ENCODE results near the gene CGRRF1. TPM values are rescaled to one million over a fixed set of nuclear protein-coding genes. Genes with fewer than 3 reads are reported as not detected.

The CGRRF1 gene, protein sequence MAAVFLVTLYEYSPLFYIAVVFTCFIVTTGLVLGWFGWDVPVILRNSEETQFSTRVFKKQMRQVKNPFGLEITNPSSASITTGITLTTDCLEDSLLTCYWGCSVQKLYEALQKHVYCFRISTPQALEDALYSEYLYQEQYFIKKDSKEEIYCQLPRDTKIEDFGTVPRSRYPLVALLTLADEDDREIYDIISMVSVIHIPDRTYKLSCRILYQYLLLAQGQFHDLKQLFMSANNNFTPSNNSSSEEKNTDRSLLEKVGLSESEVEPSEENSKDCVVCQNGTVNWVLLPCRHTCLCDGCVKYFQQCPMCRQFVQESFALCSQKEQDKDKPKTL
- 11.2 and 15.6 TPM in 2 replicates for total RNA-seq (2021)
- percentile 67 among the genes with signal in this experiment for Bru-seq, nascent RNA
- BruChase-seq, experiment 1, labeled RNA remaining after a 2-hour chase = percentile 61 among the genes with signal in this experiment
- percentile 51 among the genes with signal in this experiment for BruChase-seq, experiment 2, labeled RNA remaining after a 6-hour chase
- long read RNA-seq, transcript CGRRF1-201 (6 exons, 2,057 nt) = major isoform, 26 of 38 reads
- long read RNA-seq, partial matches to known transcripts = 1 of 38 reads
- long read RNA-seq, other reads (novel, unspliced or antisense) = 10 of 38 reads

DNA sequence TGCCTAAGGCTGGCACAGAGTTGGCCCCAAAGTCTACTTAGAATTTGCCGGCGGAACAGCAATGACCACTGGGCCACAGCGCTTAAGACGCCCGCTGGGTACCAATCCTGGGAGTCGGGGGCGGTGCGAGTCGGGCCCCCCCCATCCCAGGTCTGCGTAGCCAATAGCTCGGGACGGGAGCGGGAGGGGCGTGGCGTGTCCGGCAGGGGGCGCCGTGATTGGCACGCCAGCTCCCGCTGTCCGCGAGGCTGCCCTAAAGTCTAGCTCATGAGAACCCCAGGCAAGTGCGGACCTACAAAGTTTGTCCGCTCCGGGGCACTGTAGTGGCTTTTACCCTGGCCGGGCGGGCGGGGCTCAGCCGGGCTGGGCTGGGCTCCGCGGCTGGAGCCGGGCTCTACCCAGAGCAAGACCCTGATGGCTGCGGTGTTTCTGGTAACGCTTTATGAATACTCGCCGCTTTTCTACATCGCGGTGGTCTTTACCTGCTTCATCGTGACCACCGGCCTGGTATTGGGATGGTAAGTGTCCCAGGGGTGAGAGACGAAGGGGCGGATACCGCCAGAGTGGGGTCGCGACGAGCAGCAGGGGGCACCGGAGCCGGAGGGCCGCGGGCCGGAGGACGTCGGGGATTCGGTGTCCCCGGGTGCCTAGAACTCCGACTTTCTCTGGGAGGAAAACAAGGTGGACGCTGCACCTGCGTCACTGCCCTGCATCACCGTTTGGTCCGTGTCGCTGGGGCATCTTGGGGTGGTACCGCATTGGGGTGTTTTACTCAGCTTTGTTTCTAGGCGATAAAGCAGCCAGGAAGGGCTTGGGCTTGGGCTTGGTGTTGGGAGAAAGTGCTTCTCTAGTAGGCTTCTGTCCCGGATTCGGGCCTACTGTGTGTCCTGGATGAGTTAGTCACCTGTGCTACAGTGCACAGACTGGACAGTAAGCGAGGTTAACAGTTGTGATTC lies at the start of gene CGRRF1:
Gene CGRRF1, plus strand, starts transcription at position 361 of the 956 bp plus-strand sequence. Its CDS starts 54 bp downstream, at position 415.
- no peak for TF ChIP-seq EZH2 (IDR thresholded peaks at IDR 0.05; ENCODE audit: borderline replicate concordance, low read depth, low read length, poor library complexity, severe bottlenecking)
- TF ChIP-seq, protein P1, sequence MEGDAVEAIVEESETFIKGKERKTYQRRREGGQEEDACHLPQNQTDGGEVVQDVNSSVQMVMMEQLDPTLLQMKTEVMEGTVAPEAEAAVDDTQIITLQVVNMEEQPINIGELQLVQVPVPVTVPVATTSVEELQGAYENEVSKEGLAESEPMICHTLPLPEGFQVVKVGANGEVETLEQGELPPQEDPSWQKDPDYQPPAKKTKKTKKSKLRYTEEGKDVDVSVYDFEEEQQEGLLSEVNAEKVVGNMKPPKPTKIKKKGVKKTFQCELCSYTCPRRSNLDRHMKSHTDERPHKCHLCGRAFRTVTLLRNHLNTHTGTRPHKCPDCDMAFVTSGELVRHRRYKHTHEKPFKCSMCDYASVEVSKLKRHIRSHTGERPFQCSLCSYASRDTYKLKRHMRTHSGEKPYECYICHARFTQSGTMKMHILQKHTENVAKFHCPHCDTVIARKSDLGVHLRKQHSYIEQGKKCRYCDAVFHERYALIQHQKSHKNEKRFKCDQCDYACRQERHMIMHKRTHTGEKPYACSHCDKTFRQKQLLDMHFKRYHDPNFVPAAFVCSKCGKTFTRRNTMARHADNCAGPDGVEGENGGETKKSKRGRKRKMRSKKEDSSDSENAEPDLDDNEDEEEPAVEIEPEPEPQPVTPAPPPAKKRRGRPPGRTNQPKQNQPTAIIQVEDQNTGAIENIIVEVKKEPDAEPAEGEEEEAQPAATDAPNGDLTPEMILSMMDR (conservative IDR thresholded peaks at IDR 0.05; ENCODE audit: low read depth, low read length) = peak; percentile 56
- H3K4me3 ChIP-seq (ENCODE audit: low read depth, low read length, poor library complexity, severe bottlenecking) = peak within 1 kb of the TSS; percentile 86
- no peaks in the 10 kb centered on the region for H3K36me3 ChIP-seq (ENCODE audit: insufficient read depth, low read length, poor library complexity, severe bottlenecking)
- peak; percentile 98 for DNase-seq (ENCODE audit: low spot score)
- ChIA-PET POLR2A (ENCODE audit: low non-redundant PET) (interaction anchor here (0.6 kb wide), 2 partner anchors 28 to 1312 kb away, joined by 3 to 4 read pairs; no protein-coding TSS in a partner anchor), CTCF (interaction anchor here (0.6 to 1.6 kb wide), 3 partner anchors 137 to 315 kb away, joined by 5 to 12 read pairs (median 10); no protein-coding TSS in a partner anchor)
- H3K27me3 ChIP-seq (replicated peaks; ENCODE audit: insufficient read depth, low read depth, low read length, poor library complexity) = no peaks in the 10 kb centered on the region
- H3K27ac ChIP-seq (ENCODE audit: low read depth, low read length, poor library complexity, severe bottlenecking) = peak within 1 kb of the TSS; percentile 49
- intact Hi-C loops (cut with micrococcal nuclease; ENCODE audit: unreplicated experiment) = no loop called here
- H3K4me1 ChIP-seq (ENCODE audit: insufficient read depth, low read length, poor library complexity, severe bottlenecking) = peaks cover 6% of the 10 kb centered on the region
- no TSS peak for BruUV-seq (replicated peaks)
- H3K9me3 ChIP-seq (ENCODE audit: low read depth, low read length, poor library complexity, severe bottlenecking) = no peaks in the 10 kb centered on the region

DNA sequence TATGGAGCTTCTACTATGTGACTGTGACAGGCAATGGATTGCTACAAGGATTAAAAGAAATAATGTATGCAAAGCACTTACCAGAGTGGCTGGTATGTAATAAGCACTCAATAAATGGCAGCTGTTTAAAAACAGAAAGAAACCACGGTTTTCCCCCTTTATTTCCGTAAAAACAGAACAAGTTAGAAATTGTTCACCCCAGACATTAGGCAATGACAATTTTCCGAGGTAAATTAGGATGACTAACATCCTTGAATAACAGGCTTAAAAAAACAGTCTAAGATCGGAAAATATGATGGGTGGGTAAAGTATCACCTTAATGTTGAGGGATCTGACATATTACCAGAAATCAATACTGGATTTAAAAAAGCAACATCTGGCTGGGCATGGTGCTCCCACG lies 47.7 kb upstream of the CGRRF1 start:
- intact Hi-C loops (cut with micrococcal nuclease; ENCODE audit: unreplicated experiment) = no loop called here
- H3K4me1 ChIP-seq (ENCODE audit: insufficient read depth, low read length, poor library complexity, severe bottlenecking) = peaks cover 5% of the 10 kb centered on the region
- H3K27me3 ChIP-seq (replicated peaks; ENCODE audit: insufficient read depth, low read depth, low read length, poor library complexity) = no peaks in the 10 kb centered on the region
- ChIA-PET CTCF (no interaction called here), POLR2A (ENCODE audit: low non-redundant PET) (no interaction called here)
- H3K4me3 ChIP-seq (ENCODE audit: low read depth, low read length, poor library complexity, severe bottlenecking) = no peak overlapping the region
- DNase-seq (ENCODE audit: low spot score) = peak; percentile 22
- TF ChIP-seq EZH2 (IDR thresholded peaks at IDR 0.05; ENCODE audit: borderline replicate concordance, low read depth, low read length, poor library complexity, severe bottlenecking) = no peak
- TF ChIP-seq, protein P1 (conservative IDR thresholded peaks at IDR 0.05; ENCODE audit: low read depth, low read length) = no peak
- H3K9me3 ChIP-seq (ENCODE audit: low read depth, low read length, poor library complexity, severe bottlenecking) = peaks cover 9% of the 10 kb centered on the region
- no peak overlapping the region for H3K27ac ChIP-seq (ENCODE audit: low read depth, low read length, poor library complexity, severe bottlenecking)
- no peaks in the 10 kb centered on the region for H3K36me3 ChIP-seq (ENCODE audit: insufficient read depth, low read length, poor library complexity, severe bottlenecking)
- BruUV-seq (replicated peaks) = no TSS peak

DNA sequence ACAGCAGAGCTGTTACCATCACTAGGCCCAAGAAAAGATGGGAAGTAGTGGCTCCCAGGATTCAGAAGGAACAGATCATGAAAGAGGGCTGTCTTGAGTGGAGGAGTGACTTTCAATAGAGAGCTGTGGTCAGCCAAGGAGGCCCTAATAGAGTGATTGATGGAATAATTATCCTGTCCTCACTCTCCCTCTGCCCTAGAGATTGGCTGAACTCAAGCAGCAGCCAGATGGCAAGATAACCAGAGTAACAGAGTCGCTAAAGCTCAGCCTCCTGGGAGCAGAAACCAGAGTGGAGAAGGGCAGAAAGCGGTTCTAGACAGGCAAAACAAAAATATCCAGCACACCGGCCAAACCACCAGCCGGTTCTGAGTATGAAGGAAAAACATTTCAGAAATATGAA lies 44.1 kb upstream of the CGRRF1 start:
- CTCF ChIA-PET = no interaction called here
- TF ChIP-seq, protein P1 (conservative IDR thresholded peaks at IDR 0.05; ENCODE audit: low read depth, low read length) = no peak
- no peak for TF ChIP-seq EZH2 (IDR thresholded peaks at IDR 0.05; ENCODE audit: borderline replicate concordance, low read depth, low read length, poor library complexity, severe bottlenecking)
- Histone ChIP-seq H3K9me3 (ENCODE audit: low read depth, low read length, poor library complexity, severe bottlenecking) (peaks cover 8% of the 10 kb centered on the region), H3K36me3 (ENCODE audit: insufficient read depth, low read length, poor library complexity, severe bottlenecking) (no peaks in the 10 kb centered on the region), H3K27me3 (replicated peaks; ENCODE audit: insufficient read depth, low read depth, low read length, poor library complexity) (no peaks in the 10 kb centered on the region), H3K4me3 (ENCODE audit: low read depth, low read length, poor library complexity, severe bottlenecking) (no peak overlapping the region), H3K4me1 (ENCODE audit: insufficient read depth, low read length, poor library complexity, severe bottlenecking) (peaks cover 5% of the 10 kb centered on the region), H3K27ac (ENCODE audit: low read depth, low read length, poor library complexity, severe bottlenecking) (no peak overlapping the region)
- intact Hi-C loops (cut with micrococcal nuclease; ENCODE audit: unreplicated experiment) = no loop called here
- no peak for DNase-seq (ENCODE audit: low spot score)
- no TSS peak for BruUV-seq (replicated peaks)
- POLR2A ChIA-PET (ENCODE audit: low non-redundant PET) = no interaction called here

Data from A673 (cell line).